ENCODE results near the gene DUSP2. TPM values are rescaled to one million over a fixed set of nuclear protein-coding genes. Genes with fewer than 3 reads are reported as not detected.
"Not testable (repeated sequence)": the region's sequence is repeated elsewhere in the genome, so short reads cannot be mapped to it uniquely, and the experiment has no call there.

Gene DUSP2
- total RNA-seq, 4 donors from 2014 or later, result 0.23 to 5.4 (median 0.40) TPM; not detected in 1

- 86% methylated on average over 2 of the region's 23 CpGs; no CpG with 5 or more reads in 1 of the 2 donors for WGBS, 2 donors (ENCODE audit: low coverage in 1 of 2)
Measured at GRCh38 chr2:96143848-96144480, 1.3 kb downstream of the DUSP2 start.

GRCh38 chr2:96143231-96143847 is 1.9 kb downstream of the DUSP2 start:
- TF ChIP-seq POLR2AphosphoS5 (IDR thresholded peaks at IDR 0.05) (no peak), POLR2A (IDR thresholded peaks at IDR 0.05) (no peak), EP300 (IDR thresholded peaks at IDR 0.05) (no peak), CTCF (IDR thresholded peaks at IDR 0.05) (no peak)
- 100% methylated on average over 3 of the region's 10 CpGs; no CpG with 5 or more reads in 1 of the 2 donors for WGBS, 2 donors (ENCODE audit: low coverage in 1 of 2)
- H3K4me1 ChIP-seq, result peaks cover 0 to 40% (median 8%) of the 10 kb centered on the region in 3 donors
- no peak for ATAC-seq
- peaks cover 3% of the 10 kb centered on the region for H3K27me3 ChIP-seq
- no peak overlapping the region for H3K27ac ChIP-seq
- H3K9me3 ChIP-seq, result no peaks in the 10 kb centered on the region
- peak overlapping the region in 1 of 2 donors; percentile 65 for H3K4me3 ChIP-seq
- no peaks in the 10 kb centered on the region for H3K36me3 ChIP-seq

More at GRCh38 chr2:96143848-96144480, 1.3 kb downstream of the DUSP2 start:
- TF ChIP-seq EP300 (IDR thresholded peaks at IDR 0.05), result no peak
- no peak for TF ChIP-seq CTCF (IDR thresholded peaks at IDR 0.05)
- no peak for TF ChIP-seq POLR2A (IDR thresholded peaks at IDR 0.05)
- no peak for TF ChIP-seq POLR2AphosphoS5 (IDR thresholded peaks at IDR 0.05)
- Histone ChIP-seq H3K4me1 (peaks cover 0 to 45% (median 8%) of the 10 kb centered on the region in 3 donors), H3K36me3 (no peaks in the 10 kb centered on the region), H3K4me3 (peak overlapping the region in 1 of 2 donors; percentile 65), H3K27ac (peak overlapping the region in 1 of 4 donors; percentile 78), H3K9me3 (no peaks in the 10 kb centered on the region), H3K27me3 (no peaks in the 10 kb centered on the region)
- no peak for ATAC-seq

DNA sequence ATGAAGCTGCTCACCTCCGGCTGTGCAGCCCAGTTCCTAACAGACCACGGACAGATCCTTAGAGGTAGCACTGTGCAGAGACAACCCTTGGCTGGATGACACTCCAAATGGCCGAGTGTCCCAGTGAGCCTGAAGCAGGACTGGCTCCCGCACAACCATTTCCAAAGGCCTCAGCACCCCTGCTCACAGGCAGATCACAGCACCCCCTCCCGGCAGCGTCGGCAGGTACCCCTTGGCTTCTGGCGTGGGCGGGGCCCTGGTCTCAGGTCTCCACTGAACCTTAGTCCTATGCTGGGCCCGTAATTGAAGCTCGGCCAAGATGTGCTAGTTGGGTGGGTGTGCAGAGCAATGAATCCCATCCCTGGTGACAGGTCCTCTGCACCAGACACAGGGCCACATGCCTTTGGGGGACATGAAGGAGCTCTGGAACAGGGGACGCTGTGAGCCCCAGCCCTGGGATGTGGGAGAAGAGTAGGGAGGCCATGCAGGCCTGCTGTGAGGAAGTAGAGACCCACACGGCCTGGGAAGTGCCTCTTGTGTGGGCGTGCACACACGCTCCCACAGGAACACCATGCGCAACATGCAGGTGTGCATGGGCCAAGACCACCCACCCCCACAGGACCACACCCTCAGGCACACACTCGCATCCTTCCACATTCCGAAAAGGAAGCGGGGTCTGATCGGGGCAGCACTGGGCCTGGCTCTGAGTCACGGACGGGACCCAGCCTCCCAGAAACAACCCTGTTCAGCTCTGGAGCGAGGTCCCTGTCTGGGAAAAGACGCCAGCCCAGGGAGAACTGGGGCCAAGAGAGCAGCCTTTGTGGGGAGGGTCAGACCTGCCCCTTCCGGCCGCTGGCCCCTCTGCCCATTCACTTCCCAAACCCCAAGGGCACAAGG is 2.8 kb downstream of the DUSP2 start:
- H3K36me3 ChIP-seq, result no peaks in the 10 kb centered on the region
- H3K9me3 ChIP-seq, result no peaks in the 10 kb centered on the region
- no peak overlapping the region for H3K4me3 ChIP-seq
- H3K27me3 ChIP-seq, result peaks cover 12% of the 10 kb centered on the region
- ATAC-seq, result no peak
- H3K27ac ChIP-seq, result no peak overlapping the region
- peaks cover 0 to 34% (median 8%) of the 10 kb centered on the region in 3 donors for H3K4me1 ChIP-seq
- WGBS, 2 donors (ENCODE audit: low coverage in 1 of 2), result 82 to 88% methylated on average over 3 to 4 of the region's 26 CpGs
- no peak for TF ChIP-seq POLR2AphosphoS5 (IDR thresholded peaks at IDR 0.05)
- no peak for TF ChIP-seq CTCF (IDR thresholded peaks at IDR 0.05)
- no peak for TF ChIP-seq EP300 (IDR thresholded peaks at IDR 0.05)
- TF ChIP-seq POLR2A (IDR thresholded peaks at IDR 0.05), result no peak

GRCh38 chr2:96141624-96141967 is 3.6 kb downstream of the DUSP2 start:
- ATAC-seq, H3K9me3 ChIP-seq, H3K27ac ChIP-seq, H3K4me3 ChIP-seq, H3K36me3 ChIP-seq: not testable (repeated sequence)
- H3K4me1 ChIP-seq, result peaks cover 0 to 28% (median 8%) of the 10 kb centered on the region in 3 donors
- H3K27me3 ChIP-seq, result peaks cover 14% of the 10 kb centered on the region
- WGBS, 2 donors (ENCODE audit: low coverage in 1 of 2), result no CpG with 5 or more reads among the region's 5 CpGs

GRCh38 chr2:96140941-96141623 is 4.2 kb downstream of the DUSP2 start:
- H3K9me3 ChIP-seq, result no peaks in the 10 kb centered on the region
- no peaks in the 10 kb centered on the region for H3K36me3 ChIP-seq
- no peak for ATAC-seq
- WGBS, 2 donors (ENCODE audit: low coverage in 1 of 2), result 87 to 92% methylated on average over 3 to 6 of the region's 13 CpGs
- peaks cover 15% of the 10 kb centered on the region for H3K27me3 ChIP-seq
- no peak overlapping the region for H3K27ac ChIP-seq
- H3K4me1 ChIP-seq, result peaks cover 0 to 23% (median 8%) of the 10 kb centered on the region in 3 donors
- TF ChIP-seq CTCF (IDR thresholded peaks at IDR 0.05) (no peak), POLR2AphosphoS5 (IDR thresholded peaks at IDR 0.05) (no peak), POLR2A (IDR thresholded peaks at IDR 0.05) (no peak)
- no peak overlapping the region for H3K4me3 ChIP-seq
